HG03060 (cell line): Measurements from ENCODE around the gene DISC1.
"Not testable (repeated sequence)": the region's sequence is repeated elsewhere in the genome, so short reads cannot be mapped to it uniquely, and the experiment has no call there.

Source experiments
- ATAC-seq: cut with Tn5 transposase; IDR thresholded peaks from one replicate; pipeline ENCODE4 v1.9.1; 2021; ENCODE audit warnings: low read depth, moderate number of reproducible peaks; ENCODE audit not compliant: unreplicated experiment

Gene DISC1

DNA sequence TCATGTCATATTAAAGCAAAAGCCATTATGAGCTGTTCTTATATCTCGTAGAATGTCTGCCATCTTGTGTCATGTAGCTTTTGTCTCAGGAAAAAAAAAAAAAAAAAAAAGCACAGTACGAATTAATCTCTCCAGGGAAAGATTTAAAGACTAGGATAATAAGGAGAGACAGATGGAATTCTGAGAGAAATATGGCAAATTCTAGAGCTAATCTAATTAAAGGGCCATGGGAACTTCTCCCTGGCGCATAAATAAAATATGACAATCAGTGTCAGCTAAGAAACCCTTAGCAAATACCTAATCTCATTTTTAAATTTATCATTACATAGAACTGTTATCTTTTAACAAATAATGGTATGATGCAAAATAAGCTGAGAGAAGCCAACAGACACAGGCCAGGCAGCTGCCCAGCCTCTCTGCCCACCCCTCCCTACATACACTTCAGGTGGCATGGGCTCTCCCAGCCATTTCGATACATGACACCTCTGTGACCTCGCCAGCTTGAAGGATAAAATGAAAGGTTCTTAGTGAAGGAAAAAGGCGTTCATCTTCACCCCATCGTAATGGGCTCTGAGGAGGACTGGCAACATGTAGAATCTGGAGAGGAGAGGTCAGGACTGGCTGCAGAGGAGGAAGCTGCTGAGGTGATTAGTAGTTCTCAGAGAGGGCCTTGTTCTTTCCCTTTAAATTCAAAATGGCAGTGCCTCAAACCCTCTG is 39.8 kb downstream of the DISC1 start:
- ATAC-seq: no peak

- ATAC-seq: no peak
Measured at GRCh38 chr1:231666937-231667608, 40.5 kb downstream of the DISC1 start.

DNA sequence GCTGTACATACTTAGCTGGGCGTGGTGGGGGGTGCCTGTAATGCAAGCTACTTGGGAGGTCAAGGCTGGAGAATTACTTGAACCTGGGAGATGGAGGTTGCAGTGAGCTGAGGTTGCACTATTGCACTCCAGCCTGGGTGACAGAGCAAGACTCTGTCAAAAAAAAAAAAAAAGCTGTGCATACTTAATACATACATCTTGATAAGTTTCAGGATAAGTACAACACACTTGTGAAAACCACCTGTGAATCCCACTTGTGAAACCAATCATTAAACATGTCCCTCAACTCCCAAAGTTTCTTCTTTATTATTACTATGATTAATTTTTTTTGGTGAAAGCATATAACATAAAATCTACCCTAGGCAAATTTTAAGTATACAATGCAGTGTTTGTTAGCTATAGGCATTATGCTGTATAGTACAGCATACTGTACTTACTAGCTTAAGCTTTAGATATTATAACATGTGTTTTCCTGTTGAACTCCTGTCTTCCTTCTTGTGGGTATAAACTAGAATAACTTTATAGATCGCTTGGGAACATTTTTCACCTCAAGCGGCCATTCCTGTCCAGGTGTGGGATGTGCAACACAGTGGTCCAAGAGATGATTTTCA is 41.4 kb downstream of the DISC1 start:
- ATAC-seq: no peak

DNA sequence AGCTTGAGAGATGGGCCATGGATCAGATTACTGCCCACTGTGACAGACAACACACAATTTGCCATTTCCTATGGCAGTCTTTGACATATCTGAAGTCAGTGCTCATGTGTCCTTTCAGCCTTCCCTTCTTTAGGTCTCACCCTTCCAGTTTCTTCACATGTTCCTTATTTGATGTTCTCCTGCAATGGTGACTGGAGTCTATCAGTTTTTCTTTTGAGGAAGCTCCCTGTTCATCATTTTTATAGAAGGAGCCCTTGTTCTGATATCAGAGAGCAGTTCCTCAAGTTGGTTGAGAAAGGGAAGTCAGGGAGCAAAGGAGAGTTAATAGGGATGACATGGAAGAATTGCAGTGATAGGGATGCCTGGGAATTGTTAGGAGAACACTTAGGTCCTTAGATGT is 42.2 kb downstream of the DISC1 start:
- no peak for ATAC-seq

DNA sequence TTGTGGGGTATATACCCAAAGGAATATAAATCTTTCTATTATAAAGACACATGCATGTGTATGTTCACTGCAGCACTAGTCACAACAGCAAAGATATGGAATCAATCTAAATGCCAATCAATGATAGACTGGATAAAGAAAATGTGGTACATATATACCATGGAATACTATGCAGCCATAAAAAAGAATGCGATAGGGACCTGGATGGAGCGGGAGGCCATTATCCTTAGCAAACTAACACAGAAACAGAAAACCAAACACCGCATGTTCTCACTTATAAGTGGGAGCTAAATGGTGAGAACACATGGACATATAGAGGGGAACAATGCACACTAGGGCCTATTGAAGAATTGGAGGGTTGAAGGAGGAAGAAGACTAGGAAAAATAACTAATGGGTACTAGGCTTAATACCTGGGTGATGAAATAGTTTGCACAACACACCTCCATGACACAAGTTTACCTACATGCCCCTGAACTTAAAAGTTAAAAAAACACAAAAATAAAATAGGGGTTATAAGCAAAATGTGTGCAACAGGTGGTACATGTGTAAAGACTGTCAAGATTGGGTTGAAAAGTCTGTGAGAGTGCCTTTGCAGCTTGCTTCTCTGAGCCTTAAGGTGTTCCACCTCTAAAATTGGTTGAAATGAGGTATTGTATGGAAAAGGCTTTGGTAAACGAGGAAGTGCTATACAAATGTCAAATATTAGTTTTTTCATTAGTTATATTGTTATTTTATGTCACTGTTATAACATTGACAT is 43.5 kb downstream of the DISC1 start:
- not testable (repeated sequence) for ATAC-seq

GRCh38 chr1:231670755-231671154 is 44.2 kb downstream of the DISC1 start:
- ATAC-seq: no peak

DNA sequence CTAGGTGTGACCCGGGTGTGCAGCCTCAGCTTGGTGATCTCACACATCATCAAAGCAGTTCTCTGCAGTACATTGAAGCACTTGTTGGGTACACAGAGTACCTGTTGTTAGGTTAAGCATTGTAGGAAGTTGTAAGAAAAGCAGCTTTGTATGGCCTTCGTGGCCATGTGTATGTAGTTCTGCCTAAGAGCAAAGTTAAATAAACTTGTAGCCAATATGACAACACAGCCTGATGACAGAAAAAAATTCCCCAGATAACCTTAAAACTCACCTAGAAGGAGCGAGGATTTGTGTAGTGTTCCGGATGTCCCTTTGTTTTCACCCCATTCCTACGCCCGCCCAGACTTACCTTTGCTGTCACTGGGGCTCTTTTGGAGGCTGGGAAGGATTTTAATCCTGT is 48.0 kb downstream of the DISC1 start:
- ATAC-seq: no peak

DNA sequence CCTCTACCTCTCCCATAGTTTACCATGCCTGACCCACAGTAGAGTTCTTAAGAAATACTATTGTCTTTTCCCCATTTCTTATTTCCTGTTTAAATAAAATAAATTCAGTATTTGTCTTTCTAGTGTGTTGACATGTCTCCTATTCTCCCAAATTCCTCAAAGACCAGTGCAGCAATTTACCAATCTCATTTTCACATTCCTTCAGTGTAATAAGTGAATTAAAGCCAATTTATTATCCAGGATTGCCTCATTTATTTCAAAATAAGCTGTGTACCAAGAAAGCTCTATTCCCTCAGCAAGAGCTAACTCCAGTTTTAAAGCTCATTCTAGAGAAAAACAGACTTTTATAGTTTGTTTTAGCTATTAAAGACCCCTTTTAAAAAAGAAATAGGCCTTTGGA is 49.9 kb downstream of the DISC1 start:
- no peak for ATAC-seq

- no peak for ATAC-seq
Measured at GRCh38 chr1:231677442-231677841, 50.9 kb downstream of the DISC1 start.

DNA sequence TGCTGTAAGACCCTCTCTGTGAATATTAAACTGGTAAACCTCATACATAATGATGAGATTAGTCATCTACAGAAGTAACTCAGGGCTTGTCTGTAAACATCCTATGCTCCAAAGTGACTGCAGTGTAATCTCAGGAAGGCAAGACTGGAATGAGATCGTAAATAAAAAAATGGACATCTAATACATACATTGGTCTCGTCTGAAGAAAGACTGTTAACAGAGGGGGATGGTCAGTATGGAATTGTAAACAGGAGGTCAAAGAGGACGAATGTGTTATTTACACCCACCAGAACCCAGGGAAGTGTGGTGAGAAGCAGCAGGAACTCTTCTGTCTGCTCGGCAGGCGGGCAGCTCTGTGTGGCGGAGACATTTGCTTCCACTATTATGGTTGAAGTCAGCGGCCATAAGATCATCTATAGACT is 51.4 kb downstream of the DISC1 start:
- no peak for ATAC-seq

DNA sequence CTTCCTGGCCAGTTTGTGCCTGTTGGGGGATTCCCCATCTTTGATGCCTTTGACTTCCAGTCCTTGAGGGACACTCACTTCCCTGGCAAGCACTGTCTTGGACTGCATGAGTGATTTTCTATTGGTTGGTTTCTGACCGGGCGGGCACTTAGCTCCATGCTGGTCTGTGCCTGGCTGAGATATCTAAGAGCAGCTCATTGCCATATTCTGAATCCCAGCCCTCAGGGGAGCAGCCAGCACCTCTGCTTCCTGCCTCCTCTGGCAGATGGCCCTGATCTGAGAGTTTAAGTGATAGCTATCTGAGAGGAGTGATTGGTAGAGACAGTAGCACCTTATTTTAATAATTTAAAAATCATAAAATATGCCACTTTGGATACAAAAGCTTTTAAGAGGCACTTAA is 52.5 kb downstream of the DISC1 start:
- ATAC-seq: no peak

DNA sequence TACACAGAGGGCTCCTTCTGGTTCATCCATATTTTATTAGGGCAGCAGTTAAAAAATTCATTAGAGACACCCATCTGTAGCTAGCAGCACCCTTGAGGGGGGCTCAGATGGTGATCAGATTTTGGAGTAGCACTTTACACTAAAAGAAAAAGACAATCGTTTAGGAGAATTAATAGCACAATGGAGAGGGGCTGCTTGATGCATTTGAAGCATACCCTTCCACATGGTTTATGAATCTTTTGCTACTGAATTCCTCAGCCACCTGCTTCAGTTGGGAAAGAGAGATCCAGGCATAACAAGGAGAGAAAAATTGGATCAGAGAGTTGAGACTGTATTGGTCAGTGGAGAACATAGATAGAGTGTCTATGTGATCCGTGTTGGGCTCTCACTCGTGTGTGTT is 54.4 kb downstream of the DISC1 start:
- ATAC-seq: no peak

DNA sequence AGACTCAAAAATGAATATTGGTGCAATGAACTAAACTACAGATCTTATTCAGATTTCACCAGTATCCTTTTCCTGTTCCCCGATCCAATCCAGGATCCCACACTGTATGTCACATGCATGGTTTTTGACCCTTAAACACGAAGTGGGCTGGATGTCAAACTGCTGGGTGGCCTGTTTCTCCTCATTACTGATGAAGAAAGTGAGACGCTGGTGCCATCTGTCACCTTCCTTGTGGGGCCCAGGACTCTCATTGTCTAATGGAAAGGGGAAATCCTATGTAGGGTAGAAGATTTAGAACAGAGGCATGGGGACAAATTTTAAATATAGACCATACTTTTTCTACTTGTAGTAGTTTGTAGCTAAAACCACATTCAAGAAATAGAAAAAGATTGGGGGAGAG is 56.2 kb downstream of the DISC1 start:
- no peak for ATAC-seq

- ATAC-seq: no peak
Measured at GRCh38 chr1:231683439-231684165, 57.0 kb downstream of the DISC1 start.

DNA sequence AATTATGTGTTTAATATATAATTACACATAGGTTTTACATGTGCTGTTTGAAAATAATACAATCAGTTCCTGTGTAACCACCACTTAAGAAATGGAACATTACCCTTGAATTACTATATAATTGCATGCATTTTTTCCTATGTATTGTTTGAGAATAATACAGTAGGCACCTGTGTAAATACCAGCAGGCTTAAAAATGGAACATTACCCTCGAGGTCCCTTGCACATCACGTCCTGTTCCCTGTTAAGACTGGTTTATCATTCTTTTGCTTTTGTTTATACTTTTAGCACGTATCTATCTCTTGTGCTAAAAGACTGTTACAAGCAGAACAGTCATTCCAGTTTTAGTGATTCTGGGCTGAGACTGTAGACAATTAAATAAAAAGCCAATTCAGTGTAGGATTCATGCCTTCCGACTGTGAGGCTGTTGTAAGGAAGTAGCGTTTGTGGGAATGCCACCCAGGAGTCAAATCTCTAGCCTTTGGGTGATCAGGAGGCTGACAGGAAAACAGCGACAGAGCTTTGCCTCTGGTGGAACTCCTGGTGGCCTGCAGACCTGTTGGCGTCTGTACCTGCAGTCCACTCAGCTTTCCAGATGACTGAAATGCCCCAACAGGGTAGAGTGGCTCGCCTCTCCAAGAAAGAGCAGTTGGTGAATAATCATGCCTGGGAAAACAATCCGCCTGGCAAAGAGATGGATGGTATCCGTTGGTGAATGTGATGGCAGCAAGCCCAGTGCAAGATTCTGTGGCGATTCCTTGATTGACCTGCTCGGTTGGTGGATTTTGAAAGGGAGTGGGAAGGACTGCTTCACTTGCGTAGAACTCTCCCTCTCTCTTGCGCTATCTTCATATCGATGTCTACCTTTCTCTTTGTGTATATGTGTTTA is 58.0 kb downstream of the DISC1 start:
- no peak for ATAC-seq

DNA sequence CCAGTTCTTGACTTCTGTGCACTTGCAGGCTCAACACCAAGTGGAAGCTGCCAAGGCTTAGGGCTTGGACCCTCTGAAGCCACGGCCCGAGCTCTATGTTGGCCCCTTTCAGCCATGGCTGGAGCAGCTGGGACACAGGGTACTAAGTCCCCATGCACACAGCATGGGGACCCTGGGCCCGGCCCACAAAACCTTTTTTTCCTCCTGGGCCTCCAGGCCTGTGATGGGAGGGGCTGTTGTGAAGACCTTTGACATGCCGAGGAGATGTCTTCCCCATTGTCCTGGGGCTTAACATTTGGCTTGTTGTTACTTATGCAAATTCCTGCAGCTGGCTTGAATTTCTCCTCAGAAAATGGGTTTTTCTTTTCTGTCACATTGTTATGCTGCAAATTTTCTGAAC is 59.8 kb downstream of the DISC1 start:
- no peak for ATAC-seq

DNA sequence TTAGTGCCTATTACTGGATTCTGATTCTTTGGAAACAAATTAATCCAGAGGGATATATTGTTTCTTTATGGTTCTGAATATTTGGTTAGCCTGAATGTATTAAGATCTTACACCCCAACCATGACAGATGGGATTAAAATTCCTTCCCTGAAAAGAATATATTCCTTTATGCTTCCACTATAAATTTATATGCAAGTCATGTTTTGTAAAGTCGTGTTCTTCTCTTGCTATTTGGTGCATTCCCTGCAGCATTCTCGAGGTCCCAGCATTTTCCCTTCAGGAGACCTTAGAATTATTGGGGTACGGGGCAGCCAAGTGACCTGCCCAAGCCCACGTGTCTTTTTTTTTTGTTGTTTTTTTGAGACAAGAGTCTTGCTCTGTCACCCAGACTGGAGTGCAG is 62.4 kb downstream of the DISC1 start:
- ATAC-seq: no peak

- no peak for ATAC-seq
Measured at GRCh38 chr1:231690059-231690458, 63.5 kb downstream of the DISC1 start.

DNA sequence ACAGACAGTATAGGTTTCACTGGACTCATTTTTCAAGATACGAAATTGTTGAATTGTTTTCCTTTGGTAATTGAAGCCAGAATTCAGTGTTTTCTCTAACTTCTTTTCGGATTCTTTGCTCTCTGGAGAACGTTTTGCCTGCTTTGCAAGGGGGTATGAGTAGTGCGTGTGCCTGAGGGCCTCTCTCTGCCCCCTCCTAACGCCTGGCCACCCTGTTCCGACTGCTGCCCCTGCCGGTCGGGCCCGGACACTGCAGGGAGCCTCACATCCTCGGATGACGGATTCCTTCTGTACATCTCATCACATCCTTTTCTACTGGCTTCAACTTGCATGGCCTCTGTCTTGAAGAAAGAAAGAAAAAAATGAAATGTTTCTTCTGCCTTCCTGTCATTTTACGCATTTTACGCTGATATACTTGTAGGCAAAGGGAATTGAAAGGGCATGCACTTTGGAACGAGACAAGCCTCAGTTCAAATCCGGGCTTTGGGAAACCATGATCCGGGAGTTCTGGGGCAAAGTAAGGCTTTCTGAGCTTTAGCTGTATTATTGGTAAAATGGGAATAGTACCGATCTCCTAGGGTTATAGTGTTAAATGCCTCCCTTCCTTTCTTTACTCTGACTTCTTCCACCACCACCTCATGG is 65.1 kb downstream of the DISC1 start:
- no peak for ATAC-seq
